Activated T-cell treated with anti-CD3 and anti-CD28 coated beads for 4 hours (primary cell): ENCODE measurements around the gene CPA2.

ENCODE experiments used
- DNase-seq: peaks from one replicate; pipeline ENCODE4 v3.0.0-alpha.2; 2020

The CPA2 gene

DNA sequence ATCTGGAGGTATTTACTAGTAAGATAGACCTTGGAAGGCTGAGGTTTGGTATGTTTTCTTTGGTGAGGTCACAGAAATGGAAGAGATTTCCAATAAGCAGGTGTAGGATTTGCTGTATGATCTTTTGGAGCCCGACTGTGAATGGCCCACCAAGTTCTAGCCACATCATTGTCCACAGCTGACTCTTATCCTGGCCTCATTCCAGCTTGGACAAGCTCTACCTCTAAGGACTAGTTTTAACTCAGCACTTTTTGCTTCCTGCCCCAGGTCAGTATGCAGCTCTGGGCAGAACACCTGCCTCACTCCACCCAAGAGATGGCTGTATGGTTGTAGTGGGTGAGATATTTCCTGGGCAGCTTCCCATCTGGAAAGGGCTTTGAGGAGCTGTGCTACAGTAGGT, 20.2 kb downstream of the CPA2 start:
- DNase-seq: no peak

DNA sequence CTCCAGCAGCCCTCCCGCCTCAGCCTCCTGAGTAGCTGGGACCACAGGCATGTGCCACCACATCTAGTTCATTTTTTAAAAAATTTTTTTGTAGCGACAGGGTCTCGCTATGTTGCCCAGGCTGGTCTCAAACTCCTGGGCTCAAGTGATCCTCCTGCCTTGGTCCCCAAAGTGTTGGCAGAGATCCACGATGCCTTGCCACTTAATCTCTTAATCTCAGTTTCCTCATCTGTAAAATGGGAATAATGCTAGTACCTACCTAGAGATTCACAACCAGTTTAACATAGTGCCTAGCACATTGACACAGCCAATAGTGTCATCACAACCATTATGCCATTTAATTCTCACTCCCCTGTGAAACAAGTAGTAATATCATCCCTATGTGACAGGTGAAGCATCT, 21.5 kb downstream of the CPA2 start:
- DNase-seq: no peak

- no peak for DNase-seq
Observed at GRCh38 chr7:130288829-130289228, 22.2 kb downstream of the CPA2 start.

DNA sequence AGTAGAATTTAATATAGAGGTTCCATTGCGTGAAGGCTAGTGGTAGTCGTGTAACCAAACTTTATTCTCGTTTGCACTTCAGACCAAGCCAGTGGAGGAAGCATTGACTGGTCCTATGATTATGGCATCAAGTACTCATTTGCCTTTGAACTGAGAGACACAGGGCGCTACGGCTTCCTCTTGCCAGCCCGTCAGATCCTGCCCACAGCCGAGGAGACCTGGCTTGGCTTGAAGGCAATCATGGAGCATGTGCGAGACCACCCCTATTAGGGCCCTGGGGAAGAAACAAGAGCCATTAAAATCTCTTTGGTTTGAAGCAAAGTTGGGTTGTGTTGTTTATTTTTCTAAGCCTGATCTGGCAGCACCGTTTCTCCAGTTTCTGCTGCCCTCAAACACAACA, 22.8 kb downstream of the CPA2 start:
- DNase-seq: no peak

DNA sequence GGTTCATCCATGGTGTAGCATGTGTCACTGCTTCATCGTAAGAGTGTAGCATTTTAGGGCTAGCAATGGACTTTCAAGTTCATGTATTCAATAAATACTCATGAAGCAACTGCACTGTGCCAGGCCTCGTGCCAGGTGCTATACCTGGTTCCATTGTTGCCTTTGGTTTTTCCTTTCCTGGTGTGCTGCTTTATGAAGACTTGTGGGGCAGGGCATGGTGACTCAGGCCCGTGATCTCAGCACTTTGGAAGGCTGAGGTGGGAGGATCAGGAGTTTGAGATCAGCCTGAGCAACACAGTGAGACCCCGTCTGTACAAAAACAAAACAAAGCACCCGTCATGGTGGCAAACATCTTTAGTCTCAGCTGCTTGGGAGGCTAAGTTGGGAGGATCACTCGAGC, 24.1 kb downstream of the CPA2 start:
- no peak for DNase-seq

DNA sequence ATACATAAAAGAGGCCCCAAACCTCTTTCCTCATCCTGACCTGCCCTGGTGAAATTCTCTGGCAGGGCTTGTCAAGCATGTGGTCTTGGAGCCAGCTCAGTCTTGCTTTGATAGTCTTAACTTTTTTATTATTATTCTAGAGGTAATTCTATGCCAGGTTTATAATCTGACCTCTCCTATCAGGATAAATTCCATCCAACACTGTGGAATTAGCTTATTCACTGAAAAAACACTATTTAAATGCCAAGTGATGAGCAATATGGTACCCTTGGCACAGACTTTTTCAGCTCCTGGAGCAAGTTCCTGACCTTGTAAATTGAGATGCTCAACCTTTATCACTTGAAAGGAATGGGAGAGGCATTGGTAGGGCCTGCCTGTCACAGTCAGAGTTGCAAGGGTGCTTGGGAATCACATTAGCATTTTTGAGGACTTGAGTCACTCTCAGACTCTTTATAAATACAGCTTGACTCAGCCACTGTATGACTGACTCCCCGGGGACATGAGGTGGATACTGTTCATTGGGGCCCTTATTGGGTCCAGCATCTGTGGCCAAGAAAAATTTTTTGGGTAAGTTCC, 26.1 kb downstream of the CPA2 start, which contains the start of gene CPA4:
TSS of gene CPA4 (plus strand) at position 480 of the 576 bp plus-strand sequence. CDS start at position 500, 20 bp downstream.
- DNase-seq: no peak

- no peak for DNase-seq
Observed at GRCh38 chr7:130293521-130293920, 26.9 kb downstream of the CPA2 start.

GRCh38 chr7:130294314-130294713, 27.7 kb downstream of the CPA2 start:
- no peak for DNase-seq

- no peak for DNase-seq
Observed at GRCh38 chr7:130296221-130296951, 29.7 kb downstream of the CPA2 start.

GRCh38 chr7:130297628-130298543, 31.2 kb downstream of the CPA2 start:
- no peak for DNase-seq

- no peak for DNase-seq
Observed at GRCh38 chr7:130298544-130299326, 32.1 kb downstream of the CPA2 start.

DNA sequence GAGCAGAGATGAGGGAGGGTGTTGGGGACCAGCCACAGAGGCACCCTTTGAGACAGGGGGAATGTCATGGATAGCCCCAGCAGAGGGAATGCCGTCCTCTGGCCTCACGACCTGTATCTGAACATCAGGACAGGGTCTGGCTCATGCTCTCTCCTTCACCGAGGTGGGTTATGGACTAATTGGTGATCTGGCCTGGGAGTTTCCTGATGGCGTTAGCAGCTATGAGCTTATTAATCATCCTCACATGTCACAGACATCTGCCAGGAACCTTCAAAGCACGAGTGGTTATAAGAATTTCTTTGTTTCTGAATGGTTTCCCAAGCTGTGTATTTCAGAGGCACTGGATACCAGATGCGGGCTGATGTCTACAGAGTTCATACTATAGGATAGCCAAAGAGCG, 33.2 kb downstream of the CPA2 start:
- no peak for DNase-seq

DNA sequence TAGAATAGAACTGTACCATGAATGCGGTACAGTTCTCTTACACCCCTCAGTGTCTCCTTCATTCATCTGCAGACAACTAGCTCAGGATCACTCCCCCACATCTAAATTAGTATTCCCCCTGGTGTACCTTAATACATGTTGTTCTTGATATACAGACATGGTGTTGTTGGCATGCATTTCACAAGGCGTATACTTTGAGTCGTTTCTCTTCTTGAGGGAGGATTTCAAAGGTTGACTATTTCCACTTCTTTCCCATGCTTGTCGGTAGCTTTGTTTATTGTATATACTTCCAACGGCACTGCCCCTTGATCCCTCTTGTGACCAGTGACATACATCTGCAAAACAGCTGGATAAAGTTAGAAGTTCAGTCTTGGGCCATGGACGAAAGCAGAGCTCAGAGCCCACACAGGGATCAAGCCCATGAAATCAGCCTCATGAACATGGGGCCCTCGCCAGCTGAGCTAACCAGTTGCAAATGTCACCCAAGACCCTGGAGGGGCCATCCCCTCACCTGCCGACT, 34.9 kb downstream of the CPA2 start:
- DNase-seq: no peak

DNA sequence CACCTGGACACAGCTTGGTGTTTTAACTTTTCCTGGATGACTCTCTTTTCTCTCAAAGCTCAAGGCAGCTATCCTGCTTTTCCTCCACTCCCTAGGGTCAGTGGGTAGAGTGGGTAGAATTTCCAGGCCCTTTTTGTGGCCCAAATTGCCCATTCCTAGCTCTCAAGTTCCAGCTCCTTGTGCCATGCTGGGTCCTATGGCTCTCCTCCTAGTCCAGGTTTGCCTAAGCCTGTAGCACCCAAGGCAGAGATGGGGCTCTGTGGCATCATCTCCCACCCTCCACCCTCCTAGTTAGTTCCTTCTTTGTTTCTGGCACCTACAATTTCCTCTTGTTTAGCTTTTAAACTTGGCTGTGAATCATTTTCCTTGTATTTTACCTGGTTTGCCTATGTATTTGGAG, 36.0 kb downstream of the CPA2 start:
- no peak for DNase-seq

- DNase-seq: no peak
Observed at GRCh38 chr7:130303127-130303526, 36.5 kb downstream of the CPA2 start.

DNA sequence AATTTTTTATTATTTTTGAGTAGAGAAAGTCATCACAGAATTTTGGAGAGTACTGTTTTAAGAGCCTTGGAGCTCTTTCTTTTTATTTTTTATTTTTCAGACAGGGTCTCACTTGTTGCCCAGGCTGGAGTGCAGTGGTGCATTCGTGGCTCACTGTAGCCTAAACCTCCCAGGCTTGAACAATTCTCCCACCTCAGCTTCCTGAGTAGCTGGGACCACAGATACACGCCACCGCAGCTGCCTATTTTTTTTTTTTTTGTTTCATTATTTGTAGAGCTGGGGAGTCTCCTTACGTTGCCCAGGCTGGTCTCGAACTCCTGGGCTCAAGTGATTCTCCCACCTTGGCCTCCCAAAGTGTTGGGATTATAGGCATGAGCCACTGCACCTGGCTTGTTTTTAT, 36.9 kb downstream of the CPA2 start:
- DNase-seq: no peak

DNA sequence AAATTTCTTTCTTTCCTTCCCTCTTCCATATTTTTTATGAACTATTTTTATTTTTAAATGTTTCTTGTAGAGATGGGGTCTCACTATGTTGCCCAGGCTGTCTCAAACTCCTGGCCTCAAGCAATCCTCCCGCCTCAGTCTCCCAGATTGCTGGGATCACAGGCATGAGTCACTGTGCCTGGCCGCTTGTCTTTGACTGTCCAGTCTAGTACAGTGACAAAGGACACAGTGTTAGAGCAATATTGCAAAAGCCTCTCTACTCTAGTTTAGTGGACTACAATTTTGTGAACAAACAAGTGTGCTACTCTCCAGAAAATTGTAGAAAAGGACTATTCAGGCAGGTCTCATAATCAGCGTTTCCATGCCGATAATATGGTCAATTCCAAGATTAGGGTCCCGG, 37.3 kb downstream of the CPA2 start:
- no peak for DNase-seq

GRCh38 chr7:130304878-130305277, 38.2 kb downstream of the CPA2 start:
- no peak for DNase-seq

DNA sequence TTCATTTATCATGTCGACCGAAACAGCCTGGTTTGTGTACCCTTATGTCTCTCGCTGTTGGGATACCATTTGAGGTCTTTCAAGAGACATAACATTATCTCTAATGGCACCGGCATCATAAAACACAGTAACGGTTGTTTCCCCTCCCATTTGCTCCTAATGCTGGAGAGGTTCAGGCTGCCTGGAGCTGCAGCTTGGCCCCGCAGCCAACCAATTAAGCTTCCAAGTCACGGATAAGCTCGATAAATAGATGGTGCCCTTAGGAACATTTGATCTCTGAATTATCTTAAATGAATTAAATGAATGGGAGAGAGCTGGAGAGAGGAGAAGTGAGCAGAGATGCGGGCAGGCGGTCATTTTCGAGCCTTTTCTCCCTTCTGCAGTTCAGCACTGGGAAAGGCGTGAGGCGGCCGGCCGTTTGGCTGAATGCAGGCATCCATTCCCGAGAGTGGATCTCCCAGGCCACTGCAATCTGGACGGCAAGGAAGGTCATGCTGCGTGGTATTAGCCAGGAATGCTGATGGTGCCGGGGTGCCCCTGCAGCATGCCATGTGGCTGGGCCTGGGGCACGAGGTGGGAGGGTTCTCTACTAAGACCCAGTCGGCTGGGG, 38.9 kb downstream of the CPA2 start:
- DNase-seq: no peak

- DNase-seq: no peak
Observed at GRCh38 chr7:130309986-130310385, 43.3 kb downstream of the CPA2 start.

- no peak for DNase-seq
Observed at GRCh38 chr7:130314305-130314704, 47.6 kb downstream of the CPA2 start.

DNA sequence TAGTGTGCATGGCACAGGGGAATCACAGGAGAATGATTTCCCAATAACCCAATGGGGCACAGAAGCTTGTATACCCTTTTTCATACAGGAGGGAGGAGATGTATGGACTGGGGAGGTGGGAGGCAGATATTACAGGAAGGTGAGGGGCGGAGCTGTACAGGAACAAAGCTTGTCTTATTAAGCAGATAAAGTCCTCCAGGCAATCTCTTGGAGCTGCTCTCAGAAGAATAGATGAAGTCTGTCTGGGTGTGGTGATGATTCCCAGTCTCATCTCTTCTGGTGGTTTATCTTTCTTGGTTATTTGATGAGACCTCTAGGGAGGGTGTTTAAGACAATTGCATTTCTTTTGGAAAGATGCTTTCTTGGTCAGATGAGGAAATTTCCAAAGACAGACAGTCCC, 52.9 kb downstream of the CPA2 start:
- DNase-seq: no peak
